K562 (cell line): ENCODE results near the gene SYNGR3. TPM values are rescaled to one million over a fixed set of nuclear protein-coding genes. Genes with fewer than 3 reads are reported as not detected.
A peak's percentile ranks its signal among the peaks of the same experiment; 100 is the strongest.

Experiments
- ATAC-seq: fragments of 200-7000 bp; cut with Tn5 transposase; 3 replicates; pipeline ENCODE4 v1.9.1; 2020; ENCODE audit warnings: moderate library complexity
- BruUV-seq: library from RNA; stranded (reverse); fragments of 400-500 nt; replicated peaks from 2 replicates; lab custom pipeline; 2021; lab: Mats Ljungman, UMichigan
- CTCF ChIA-PET: fragments of 300-600 bp; formaldehyde crosslinking; extraction: SDS; loops from one replicate; lab custom pipeline; 2021; ENCODE audit warnings: low intra/inter-chr PET ratio; lab: Yijun Ruan, JAX
- POLR2A ChIA-PET: fragments of 300-600, 350-650 bp; sonication (Branson Sonifier 250); formaldehyde crosslinking; extraction: SDS; loops from one replicate; lab custom pipeline; 2021; ENCODE audit warnings: antibody characterized with exemption, inconsistent platforms; lab: Yijun Ruan, JAX
- DNase-seq, 4 experiments: peaks; one replicate each; pipeline versions ENCODE4 v3.0.0 to v3.0.0-alpha.2; 2011 to 2018; ENCODE audit warnings: low spot score in 3 of 4, mixed read lengths in 3 of 4; ENCODE audit errors: extremely low read depth in 1 of 4
- FAIRE-seq: peaks from 2 replicates; lab custom pipeline; 2011; peaks lifted over from hg19 to GRCh38; lab: Jason Lieb, UNC
- H2AFZ ChIP-seq: 2 replicates; pipeline ENCODE4 v1.6.0; 2011; ENCODE audit warnings: low read depth, low read length, control low read depth, inconsistent platforms
- H3K27ac ChIP-seq: fragments of 200-600 bp; 3 replicates; pipeline ENCODE4 v1.8.0; 2011; ENCODE audit warnings: low read depth, mild to moderate bottlenecking, control low read depth, inconsistent platforms, low read length, moderate library complexity, mixed read lengths; ENCODE audit errors: extremely low read depth
- H3K27me3 ChIP-seq, 2 experiments: fragments of 300-600 bp in 1 of 2; 2 replicates in 1 of 2; 3 replicates in 1 of 2; pipeline versions ENCODE4 v1.6.0 to v1.8.0; 2011; ENCODE audit warnings: inconsistent platforms in 2 of 2, low read length in 2 of 2, mild to moderate bottlenecking in 1 of 2, mixed read lengths in 1 of 2, moderate library complexity in 1 of 2; ENCODE audit not compliant: control insufficient read depth in 2 of 2, insufficient read depth in 2 of 2
- H3K36me3 ChIP-seq: fragments of 300-600 bp; 3 replicates; pipeline ENCODE4 v1.8.0; 2011; ENCODE audit warnings: mild to moderate bottlenecking, low read length, inconsistent platforms; ENCODE audit not compliant: control insufficient read depth, insufficient read depth
- H3K4me1 ChIP-seq, 2 experiments: fragments of 200-600 bp in 1 of 2; replicated peaks in 1 of 2; 2 replicates in 1 of 2; 3 replicates in 1 of 2; pipeline versions ENCODE4 v1.5.1 to v1.8.0; 2011; ENCODE audit warnings: inconsistent platforms in 2 of 2, low read length in 2 of 2, mild to moderate bottlenecking in 1 of 2, mixed read lengths in 1 of 2, moderate library complexity in 1 of 2; ENCODE audit not compliant: control insufficient read depth in 2 of 2, insufficient read depth in 2 of 2
- H3K4me2 ChIP-seq: 2 replicates; pipeline ENCODE4 v1.6.1; 2011; ENCODE audit warnings: low read length, control low read depth, inconsistent platforms, mixed read lengths; ENCODE audit not compliant: insufficient read depth
- H3K4me3 ChIP-seq: fragments of 200-600 bp; sonication (generic), shearing (Covaris generic); 2 replicates; pipeline ENCODE4 v1.5.1; 2016; ENCODE audit warnings: control low read depth, inconsistent platforms
- H3K79me2 ChIP-seq: fragments of 200-600 bp; 3 replicates; pipeline ENCODE4 v1.8.0; 2011; ENCODE audit warnings: low read length, inconsistent platforms; ENCODE audit not compliant: control insufficient read depth, insufficient read depth
- H3K9ac ChIP-seq, 2 experiments: 2 replicates each; pipeline versions ENCODE4 v1.6.0 to v1.6.1; 2011; ENCODE audit warnings: low read depth in 2 of 2, low read length in 2 of 2, control low read depth in 1 of 2, inconsistent platforms in 1 of 2, mild to moderate bottlenecking in 1 of 2, mixed read lengths in 1 of 2; ENCODE audit not compliant: insufficient read depth in 1 of 2
- H3K9me1 ChIP-seq: one replicate; pipeline ENCODE4 v1.6.0; 2011; ENCODE audit warnings: inconsistent platforms, mild to moderate bottlenecking, low read length, moderate library complexity; ENCODE audit not compliant: control insufficient read depth, insufficient read depth
- H3K9me3 ChIP-seq: replicated peaks from 2 replicates; pipeline ENCODE4 v1.5.1; 2011; ENCODE audit warnings: low read depth, low read length, inconsistent platforms; ENCODE audit not compliant: control insufficient read depth, insufficient read depth
- H4K20me1 ChIP-seq: replicated peaks from 2 replicates; pipeline ENCODE4 v1.6.1; 2011; ENCODE audit warnings: low read length, inconsistent platforms, mixed read lengths; ENCODE audit not compliant: control insufficient read depth, insufficient read depth
- EGR1 ChIP-seq: fragments of 450-650 bp; conservative IDR thresholded peaks from 2 replicates; pipeline ENCODE4 v1.6.1; 2017; ENCODE audit warnings: mild to moderate bottlenecking
- HNRNPLL ChIP-seq: fragments of 200-400 bp; formaldehyde crosslinking; IDR thresholded peaks from 2 replicates; pipeline ENCODE4 v1.6.1; 2017; ENCODE audit warnings: low read length, low read depth, mild to moderate bottlenecking; ENCODE audit not compliant: poor library complexity, severe bottlenecking
- JUNB ChIP-seq: fragments of 450-650 bp; formaldehyde crosslinking; conservative IDR thresholded peaks from 2 replicates; pipeline ENCODE4 v1.4.0; 2020; ENCODE audit warnings: mild to moderate bottlenecking
- MAX ChIP-seq: sonication (generic); formaldehyde crosslinking; IDR thresholded peaks from 2 replicates; pipeline ENCODE4 v1.9.0; 2022; ENCODE audit warnings: mild to moderate bottlenecking, missing genetic modification reagents
- SRSF9 ChIP-seq: fragments of 200-400 bp; formaldehyde crosslinking; IDR thresholded peaks from 2 replicates; pipeline ENCODE4 v1.6.1; 2017; ENCODE audit warnings: low read depth, low read length, borderline replicate concordance
- TEAD4 ChIP-seq, 2 experiments: sonication (generic) in 1 of 2; formaldehyde crosslinking in 1 of 2; IDR thresholded peaks; 2 replicates each; pipeline versions ENCODE4 v1.6.1 to v1.8.0; 2012 to 2022; ENCODE audit warnings: borderline replicate concordance in 1 of 2, inconsistent platforms in 1 of 2, low read length in 1 of 2, mild to moderate bottlenecking in 1 of 2, missing genetic modification reagents in 1 of 2
- TSC22D4 ChIP-seq: fragments of 450-650 bp; IDR thresholded peaks from 2 replicates; pipeline ENCODE4 v1.6.1; 2016; ENCODE audit warnings: missing genetic modification characterization, missing biosample characterization, control low read depth
- WGBS: fragments of 100-300 bp; shearing (Covaris generic); methylation state at CpG from one replicate; pipeline ENCODE4 v1.1.6; 2016; ENCODE audit warnings: low coverage, mixed read lengths; ENCODE audit not compliant: insufficient coverage; ENCODE audit errors: missing lambda C conversion rate; 5-methylcytosine and 5-hydroxymethylcytosine counted together
- in situ Hi-C: fragments of 300-500 bp; cut with MboI; formaldehyde crosslinking; loops from 4 replicates; pipeline ENCODE4 v1.15.0; 2018; ENCODE audit warnings: inconsistent platforms, mixed read lengths
- intact Hi-C: fragments of 100-400 bp; cut with micrococcal nuclease; formaldehyde crosslinking; loops from 2 replicates; pipeline ENCODE4 v1.14.2; 2022
- polyA plus RNA-seq, 8 experiments: library from polyadenylated mRNA; depleted of rRNA in 4 of 8; stranded (reverse) in 5 of 8; unstranded in 3 of 8; fragments of >200 nt; fragmentation: Nextera tagmentation in 2 of 8; fragmentation: Illumina TruSeq in 1 of 8; extraction: Ambion mirVana in 2 of 8; extraction: Trizol in 1 of 8; gene quantifications; 2 replicates each; pipeline versions ENCODE4 v1.2.1 to v1.2.3, GENCODE V29; 2011 to 2014; ENCODE audit warnings: inconsistent platforms in 1 of 8, missing spikeins in 1 of 8
- total RNA-seq, 7 experiments: library from RNA; depleted of rRNA in 6 of 7; stranded (reverse); fragments of >200 nt in 6 of 7; fragmentation: Illumina TruSeq in 2 of 7; extraction: Trizol in 2 of 7; gene quantifications; 2 replicates each; pipeline versions ENCODE4 v1.2.1 to v1.2.3, GENCODE V29; 2011 to 2021; ENCODE audit warnings: low replicate concordance in 1 of 7

The SYNGR3 gene
- total and polyA plus RNA-seq, 9 of the 15 experiments (the other 6 are each of a cell fraction or from before 2014, with no cell fraction given), result 3.7 to 69.2 (median 36.3) TPM

- TF ChIP-seq TEAD4 (IDR thresholded peaks at IDR 0.05; ENCODE audit: low read length), result peak; percentile 19; the same call in 1 of the 2 replicates
- TF ChIP-seq TEAD4 (CRISPR knock-in tag; IDR thresholded peaks at IDR 0.05; ENCODE audit: borderline replicate concordance), result no peak
- peak; percentile 52 for TF ChIP-seq EGR1
- TF ChIP-seq SRSF9, result no peak
- TF ChIP-seq TSC22D4 (tag), result no peak
- no peak for TF ChIP-seq JUNB (CRISPR knock-in tag)
Observed at GRCh38 chr16:1945559-1946391, 44.0 kb upstream of the SYNGR3 start (continued).

GRCh38 chr16:1946495-1947368 lies 43.0 kb upstream of the SYNGR3 start:
- 83% methylated on average over 31 of the region's 38 CpGs for WGBS
- no peak for FAIRE-seq
- Histone ChIP-seq H3K4me1 (peaks cover 22 to 65% of the 10 kb centered on the region in 2 experiments), H3K36me3 (no peaks in the 10 kb centered on the region), H3K4me3 (no peak overlapping the region), H3K27ac (no peak overlapping the region), H3K9me3 (no peaks in the 10 kb centered on the region), H3K9ac (peak overlapping the region in 1 of 2 experiments; percentile 48; a peak in 1 of 4 replicates), H3K4me2 (no peak overlapping the region), H2AFZ (no peak overlapping the region), H3K79me2 (peaks cover 11% of the 10 kb centered on the region), H4K20me1 (peaks cover 1% of the 10 kb centered on the region), H3K9me1 (peaks cover under 1% of the 10 kb centered on the region), H3K27me3 (no peaks in the 10 kb centered on the region)
- ChIA-PET CTCF (no interaction called here), POLR2A (interaction anchor here (0.5 to 2.9 kb wide), 6 partner anchors 14 to 1926 kb away, joined by 3 to 27 read pairs (median 4); partner anchors contain the start of genes RPS2 and TRAF7)
- no peak for ATAC-seq
- BruUV-seq, result no TSS peak
- TF ChIP-seq HNRNPLL, result no peak
- 0 out of 2 replicates have a peak, but pooled peaks have one; percentile 9 for TF ChIP-seq MAX (CRISPR knock-in tag)
- in situ Hi-C loops, result no loop called here
- no peak for DNase-seq
- intact Hi-C loops, result no loop called here
